ENCODE data around the gene PRKN. TPM values are rescaled to one million over a fixed set of nuclear protein-coding genes. Genes with fewer than 3 reads are reported as not detected.

The PRKN gene
- total RNA-seq, 1 experiment from 2014 or later = 0.46 TPM

- Histone ChIP-seq H3K4me3 (ENCODE audit: low read depth in 2 of 2, low read length in 2 of 2) (no peak overlapping the region), H3K4me1 (ENCODE audit: control insufficient read depth, insufficient read depth, low read length) (peaks cover 5% of the 10 kb centered on the region), H3K9me3 (ENCODE audit: control insufficient read depth, insufficient read depth, low read depth, low read length) (no peaks in the 10 kb centered on the region), H3K27ac (ENCODE audit: low read length) (no peak overlapping the region), H3K27me3 (ENCODE audit: control insufficient read depth, insufficient read depth, low read length) (no peaks in the 10 kb centered on the region), H3K36me3 (ENCODE audit: control insufficient read depth, insufficient read depth, low read length) (no peaks in the 10 kb centered on the region)
- in situ Hi-C loops (cut with HindIII; ENCODE audit: low pct_unique_long_range_greater_than_20kb, low sequenced_read_pairs) (no loop called here), intact Hi-C loops (cut with micrococcal nuclease; ENCODE audit: unreplicated experiment) (loop anchor here (10.0 kb wide), 2 partner anchors 505 to 1495 kb away; partner anchors contain the start of gene QKI)
- DNase-seq (ENCODE audit: low read depth, low spot score) (no peak), ATAC-seq (no peak)
- ChIA-PET POLR2A (no interaction called here), CTCF (no interaction called here)
- BruUV-seq (replicated peaks) = no TSS peak
- TF ChIP-seq REST (IDR thresholded peaks at IDR 0.05; ENCODE audit: insufficient read depth in 1 of 2, low read depth in 2 of 2, low read length in 1 of 2) (no peak), POLR2AphosphoS5 (IDR thresholded peaks at IDR 0.05; ENCODE audit: low read depth, low read length) (no peak), SIN3A (IDR thresholded peaks at IDR 0.05; ENCODE audit: borderline replicate concordance, insufficient read depth, low read depth, low read length) (no peak), TCF7L2 (IDR thresholded peaks at IDR 0.05; ENCODE audit: low read depth, low read length) (no peak)
- TF ChIP-seq, protein P1, sequence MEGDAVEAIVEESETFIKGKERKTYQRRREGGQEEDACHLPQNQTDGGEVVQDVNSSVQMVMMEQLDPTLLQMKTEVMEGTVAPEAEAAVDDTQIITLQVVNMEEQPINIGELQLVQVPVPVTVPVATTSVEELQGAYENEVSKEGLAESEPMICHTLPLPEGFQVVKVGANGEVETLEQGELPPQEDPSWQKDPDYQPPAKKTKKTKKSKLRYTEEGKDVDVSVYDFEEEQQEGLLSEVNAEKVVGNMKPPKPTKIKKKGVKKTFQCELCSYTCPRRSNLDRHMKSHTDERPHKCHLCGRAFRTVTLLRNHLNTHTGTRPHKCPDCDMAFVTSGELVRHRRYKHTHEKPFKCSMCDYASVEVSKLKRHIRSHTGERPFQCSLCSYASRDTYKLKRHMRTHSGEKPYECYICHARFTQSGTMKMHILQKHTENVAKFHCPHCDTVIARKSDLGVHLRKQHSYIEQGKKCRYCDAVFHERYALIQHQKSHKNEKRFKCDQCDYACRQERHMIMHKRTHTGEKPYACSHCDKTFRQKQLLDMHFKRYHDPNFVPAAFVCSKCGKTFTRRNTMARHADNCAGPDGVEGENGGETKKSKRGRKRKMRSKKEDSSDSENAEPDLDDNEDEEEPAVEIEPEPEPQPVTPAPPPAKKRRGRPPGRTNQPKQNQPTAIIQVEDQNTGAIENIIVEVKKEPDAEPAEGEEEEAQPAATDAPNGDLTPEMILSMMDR (IDR thresholded peaks at IDR 0.05) = no peak
Measured at GRCh38 chr6:161919691-161920090, 807.9 kb downstream of the PRKN start.

DNA sequence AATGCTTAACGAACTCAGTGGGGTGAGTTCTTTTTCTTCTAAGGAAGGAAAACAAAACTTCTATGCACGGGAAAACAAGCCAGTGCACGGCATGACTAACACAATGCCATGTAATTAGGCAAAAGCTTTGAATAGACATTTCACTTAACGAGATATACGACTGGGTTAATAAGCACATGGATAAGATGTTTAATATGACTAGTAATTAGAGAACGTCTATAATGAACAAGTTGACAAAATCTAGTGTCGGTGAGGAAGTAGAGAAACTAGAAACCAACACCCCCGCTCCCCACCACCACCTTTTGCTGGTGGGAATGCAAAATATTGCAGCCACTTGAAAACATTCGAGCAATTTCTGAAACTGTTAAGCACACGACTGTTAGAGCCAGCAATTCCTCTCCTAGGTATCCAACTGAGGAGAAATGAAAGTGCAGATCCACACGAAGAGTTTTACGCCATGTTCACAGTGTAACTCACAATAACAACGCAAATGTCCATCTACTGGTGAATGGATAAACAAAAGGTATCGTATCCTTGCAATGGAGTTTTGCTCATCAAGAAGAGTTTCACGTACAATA lies 808.8 kb downstream of the PRKN start:
- Histone ChIP-seq H3K36me3 (ENCODE audit: control insufficient read depth, insufficient read depth, low read length) (no peaks in the 10 kb centered on the region), H3K27ac (ENCODE audit: low read length) (no peak overlapping the region), H3K4me1 (ENCODE audit: control insufficient read depth, insufficient read depth, low read length) (peaks cover 5% of the 10 kb centered on the region), H3K4me3 (ENCODE audit: low read depth in 2 of 2, low read length in 2 of 2) (peak overlapping the region; percentile 28 to 38), H3K9me3 (ENCODE audit: control insufficient read depth, insufficient read depth, low read depth, low read length) (no peaks in the 10 kb centered on the region), H3K27me3 (ENCODE audit: control insufficient read depth, insufficient read depth, low read length) (no peaks in the 10 kb centered on the region)
- TF ChIP-seq REST (IDR thresholded peaks at IDR 0.05; ENCODE audit: insufficient read depth in 1 of 2, low read depth in 2 of 2, low read length in 1 of 2) (no peak), SIN3A (IDR thresholded peaks at IDR 0.05; ENCODE audit: borderline replicate concordance, insufficient read depth, low read depth, low read length) (no peak), TCF7L2 (IDR thresholded peaks at IDR 0.05; ENCODE audit: low read depth, low read length) (no peak), POLR2AphosphoS5 (IDR thresholded peaks at IDR 0.05; ENCODE audit: low read depth, low read length) (no peak)
- TF ChIP-seq, protein P1 (IDR thresholded peaks at IDR 0.05) = no peak
- CTCF ChIA-PET = no interaction called here
- in situ Hi-C loops (cut with HindIII; ENCODE audit: low pct_unique_long_range_greater_than_20kb, low sequenced_read_pairs) (no loop called here), intact Hi-C loops (cut with micrococcal nuclease; ENCODE audit: unreplicated experiment) (loop anchor here (10.0 kb wide), 1 partner anchor 504 kb away; no protein-coding TSS in a partner anchor)
- ATAC-seq (peak; percentile 39; the same call in 1 of the 2 replicates), DNase-seq (ENCODE audit: low read depth, low spot score) (no peak)
- POLR2A ChIA-PET = no interaction called here
- BruUV-seq (replicated peaks) = no TSS peak
